GM10266 (cell line): ENCODE results near the gene PAX5.
A peak's percentile ranks its signal among the peaks of the same experiment; 100 is the strongest.

ENCODE experiments used
- DNase-seq: peaks from one replicate; pipeline ENCODE4 v3.0.0; 2012; ENCODE audit errors: extremely low spot score
- CTCF ChIP-seq: IDR thresholded peaks from 2 replicates; pipeline ENCODE4 v1.5.1; 2012; ENCODE audit warnings: mild to moderate bottlenecking, low read depth; ENCODE audit not compliant: control insufficient read depth, insufficient read depth; ENCODE audit errors: missing control alignments

PAX5 gene

DNA sequence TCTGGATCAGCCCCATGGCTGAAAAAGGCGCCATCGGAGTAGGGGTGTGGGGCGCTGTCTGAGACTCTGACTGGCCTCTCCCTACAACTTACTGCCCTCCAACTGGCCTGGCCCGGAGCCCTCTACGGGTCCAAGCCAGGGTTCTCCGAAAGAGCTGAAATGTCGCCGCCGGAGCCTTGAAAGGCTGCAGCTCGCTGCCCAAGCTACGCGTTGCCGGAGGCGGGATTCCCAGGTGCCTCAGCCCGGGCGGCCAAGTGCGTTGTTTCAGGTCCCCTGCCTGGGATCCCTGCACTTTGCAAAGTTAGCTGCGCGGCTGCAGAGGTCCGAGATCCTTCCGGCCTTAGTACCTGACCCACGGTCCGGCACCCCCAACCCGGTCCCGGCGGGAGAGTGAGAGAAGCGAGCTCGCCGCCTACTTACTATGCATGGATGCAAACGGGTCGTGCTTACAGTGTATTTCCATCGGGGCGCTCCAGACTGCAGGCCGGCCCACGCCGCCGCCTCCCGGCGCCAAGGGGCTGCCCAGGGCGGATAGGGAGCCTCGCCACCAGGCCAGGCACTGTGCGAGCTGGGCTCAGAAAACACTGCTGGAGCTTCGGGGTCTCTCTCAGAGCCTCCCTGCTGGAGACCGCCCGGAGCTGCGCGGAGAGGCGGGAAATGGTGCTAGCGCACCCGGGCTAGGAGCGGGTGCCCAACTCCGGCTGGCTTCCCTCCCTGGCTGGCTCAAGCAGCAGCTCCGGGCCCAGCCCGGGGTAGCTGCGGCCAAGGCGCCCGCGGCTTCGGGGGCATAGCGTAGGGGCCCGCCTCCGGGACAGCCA is 7.7 kb downstream of the PAX5 start:
- TF ChIP-seq CTCF, result no peak
- peak; percentile 14 for DNase-seq

DNA sequence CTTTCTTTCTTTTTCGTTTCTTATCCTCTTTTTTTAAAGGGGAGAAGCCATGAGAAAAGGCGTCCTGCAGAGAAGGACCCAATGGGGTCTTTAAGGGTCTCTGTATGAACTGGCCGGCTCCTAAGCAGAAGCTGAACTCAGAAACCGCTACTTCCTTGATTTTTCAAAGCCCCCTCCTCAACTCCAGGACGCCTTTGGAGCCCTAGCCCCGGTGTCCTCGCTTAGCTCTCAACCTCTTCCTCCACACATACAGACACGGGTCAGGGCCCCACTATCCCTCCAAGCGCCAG is 8.3 kb downstream of the PAX5 start:
- TF ChIP-seq CTCF, result no peak
- no peak for DNase-seq

DNA sequence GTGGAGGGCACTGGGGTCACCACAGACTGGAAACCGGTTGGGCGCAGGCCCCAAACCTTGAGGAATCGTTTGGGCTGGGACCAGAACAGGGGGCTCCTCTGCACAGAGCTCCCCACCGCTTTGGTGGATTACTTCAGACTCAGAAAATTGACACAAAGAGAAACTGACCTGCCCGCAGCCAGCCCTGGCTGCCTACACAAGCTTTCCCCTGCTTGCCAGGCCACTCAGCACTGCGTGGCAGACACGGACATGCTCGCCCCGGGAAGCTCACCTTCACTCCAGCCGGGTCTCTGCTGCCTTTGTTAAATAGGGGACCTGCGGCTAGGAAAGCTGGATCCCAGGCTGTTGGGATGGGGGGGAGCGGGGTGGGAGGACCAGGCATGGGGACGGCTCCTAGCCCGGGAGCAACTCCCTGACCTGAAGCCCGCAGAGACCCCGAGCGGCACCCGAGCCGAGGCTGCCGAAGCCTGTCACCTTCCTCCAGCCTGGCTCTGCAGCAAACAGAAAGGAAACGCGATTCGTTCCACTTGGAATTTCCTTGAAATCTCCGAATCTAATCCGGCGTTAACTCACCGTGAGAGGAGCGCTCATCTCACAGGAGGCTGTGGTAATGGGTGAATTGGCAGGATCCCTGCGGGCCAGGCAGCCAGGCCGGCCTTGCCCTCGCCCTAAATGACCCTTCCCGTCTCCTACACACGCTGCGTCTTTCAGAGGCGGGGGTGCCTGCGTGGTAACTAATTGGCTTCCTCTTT is 8.8 kb downstream of the PAX5 start:
- no peak for DNase-seq

GRCh38 chr9:37017546-37017945 is 16.5 kb downstream of the PAX5 start:
- no peak for TF ChIP-seq CTCF
- DNase-seq, result no peak

More for the DNA sequence above, 8.8 kb downstream of the PAX5 start:
- no peak for TF ChIP-seq CTCF

GRCh38 chr9:37011530-37011929 is 22.5 kb downstream of the PAX5 start:
- DNase-seq, result no peak
- no peak for TF ChIP-seq CTCF

DNA sequence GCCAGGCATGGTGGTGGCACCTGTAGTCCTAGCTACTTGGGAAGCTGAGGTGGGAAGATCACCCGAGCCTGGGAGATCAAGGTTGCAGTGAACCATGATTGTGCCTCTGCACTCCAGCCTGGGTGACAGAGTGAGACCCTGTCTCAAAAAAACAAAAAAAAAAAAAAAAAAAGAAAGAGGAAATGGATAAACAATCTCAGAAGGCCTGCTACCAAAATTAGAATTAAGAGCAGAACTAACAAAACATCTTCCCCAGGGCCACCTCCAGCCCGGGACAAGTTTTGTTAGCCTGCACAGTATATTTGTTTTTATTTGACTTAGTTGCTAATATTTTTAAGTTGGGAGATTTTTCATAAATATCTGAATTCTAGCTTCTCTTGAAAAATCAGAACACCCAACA is 23.1 kb downstream of the PAX5 start:
- no peak for DNase-seq
- no peak for TF ChIP-seq CTCF

- no peak for DNase-seq
- no peak for TF ChIP-seq CTCF
Observed at GRCh38 chr9:37010180-37010579, 23.9 kb downstream of the PAX5 start.
